Stimulated activated CD8-positive, alpha-beta memory T cell treated with anti-CD3 and anti-CD28 coated beads, Interleukin-15, amount 100 ng/mL, for 24 hours (primary cell): ENCODE measurements around the gene CARD11.

Experiments
- DNase-seq: peaks from one replicate; pipeline ENCODE4 v3.0.0-alpha.2; 2020; ENCODE audit warnings: low read depth

Gene CARD11

DNA sequence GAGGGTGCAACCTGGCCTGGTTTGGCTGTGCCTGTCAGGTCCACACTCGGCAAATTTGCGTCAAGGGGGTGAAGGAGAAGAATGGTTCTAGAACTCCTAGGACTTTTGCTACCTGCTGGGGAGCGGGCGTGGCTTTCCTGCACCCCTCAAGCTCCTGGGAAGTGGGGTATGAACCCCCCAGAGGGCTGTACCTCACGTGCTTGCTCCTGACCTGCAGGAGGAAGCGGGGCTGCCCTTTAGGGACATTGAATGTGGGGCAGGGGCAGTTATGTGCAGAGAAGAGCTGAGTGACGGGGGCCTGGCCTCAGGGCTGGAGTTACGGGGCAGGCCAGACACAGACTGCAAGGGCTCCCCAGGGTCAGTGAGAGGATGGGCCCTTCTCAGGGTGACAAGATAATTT is 138.2 kb downstream of the CARD11 start:
- no peak for DNase-seq

DNA sequence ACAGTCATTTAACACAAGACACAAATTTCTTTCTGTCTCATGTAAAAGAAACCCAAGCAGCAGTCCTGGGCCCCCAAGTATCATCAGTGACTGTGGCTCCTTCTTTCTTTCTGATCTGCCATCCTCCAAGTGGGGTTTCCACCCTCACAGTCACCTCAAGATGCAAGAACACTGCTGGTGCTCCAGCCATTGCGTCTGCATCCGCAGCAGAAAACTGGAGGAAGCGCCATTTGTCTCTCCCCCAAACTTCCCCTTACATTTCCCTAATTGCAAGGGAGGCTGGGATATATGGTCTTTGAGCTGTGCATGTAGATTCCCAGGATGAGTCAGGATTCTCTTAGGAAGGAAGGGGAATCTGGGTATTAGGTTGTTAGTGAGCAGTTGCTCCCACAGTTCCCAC is 138.6 kb downstream of the CARD11 start:
- DNase-seq, result no peak

DNA sequence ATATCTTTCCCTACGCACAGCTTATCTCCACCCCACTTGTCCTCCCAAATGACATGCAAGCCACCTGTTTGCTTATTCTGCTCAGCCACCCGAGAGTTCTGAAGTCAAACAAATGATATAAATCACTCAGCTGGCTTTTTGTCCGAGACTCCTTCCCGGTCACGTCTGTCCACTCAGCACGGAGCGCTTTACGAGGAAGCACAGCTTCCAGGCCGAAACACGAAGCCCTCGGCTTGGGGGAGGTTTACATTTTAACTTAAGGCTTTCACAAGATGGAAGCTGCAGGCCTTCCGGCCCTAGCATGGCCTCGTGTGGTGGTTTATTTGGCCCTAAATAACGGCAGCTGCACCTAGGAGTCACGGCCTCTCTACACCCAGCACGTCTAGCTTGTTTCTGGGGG is 139.5 kb downstream of the CARD11 start:
- DNase-seq, result no peak

DNA sequence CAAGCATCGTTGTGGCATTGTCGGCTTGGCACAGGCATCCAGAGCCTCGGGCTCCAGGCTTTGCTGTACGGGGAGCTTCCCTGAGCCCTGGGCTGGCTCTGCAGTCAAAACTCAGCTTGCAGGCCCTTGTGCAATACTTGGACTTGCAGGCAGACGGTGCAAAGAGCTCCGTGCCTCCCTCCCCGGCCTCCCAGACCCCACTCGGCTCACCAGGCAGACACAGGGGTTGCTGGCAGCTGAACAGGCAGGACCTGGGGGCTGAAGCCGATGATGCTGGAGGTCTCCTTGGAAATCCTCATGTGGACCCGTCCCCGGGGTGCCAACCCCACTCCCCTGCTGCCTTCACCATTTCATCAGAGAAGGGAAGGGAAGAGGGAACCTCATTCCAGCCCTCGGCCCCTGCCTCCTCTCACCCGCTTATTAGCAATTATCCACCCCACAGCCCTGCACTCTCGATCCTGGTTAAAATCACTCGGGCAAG is 139.9 kb downstream of the CARD11 start:
- DNase-seq, result no peak

DNA sequence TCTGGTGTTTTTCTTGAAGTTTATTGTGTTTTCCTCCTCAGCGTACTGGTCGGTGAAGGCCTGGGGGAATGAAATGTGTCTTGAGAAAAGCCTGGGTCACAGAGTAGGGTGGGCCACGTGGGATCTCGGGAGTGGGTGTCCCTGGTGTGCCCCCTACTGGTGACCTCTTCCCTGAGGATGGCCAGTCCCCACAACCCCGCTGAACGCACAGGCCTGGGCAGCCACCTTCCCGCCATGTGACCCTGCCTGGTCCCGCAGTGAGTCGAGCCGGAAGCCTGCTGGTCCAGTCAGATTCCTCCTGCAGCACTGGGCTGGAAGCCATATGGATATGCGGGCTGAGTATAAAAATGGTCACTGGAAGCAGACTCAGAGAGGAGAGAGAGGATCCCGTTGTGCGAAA is 146.6 kb downstream of the CARD11 start:
- DNase-seq, result no peak

DNA sequence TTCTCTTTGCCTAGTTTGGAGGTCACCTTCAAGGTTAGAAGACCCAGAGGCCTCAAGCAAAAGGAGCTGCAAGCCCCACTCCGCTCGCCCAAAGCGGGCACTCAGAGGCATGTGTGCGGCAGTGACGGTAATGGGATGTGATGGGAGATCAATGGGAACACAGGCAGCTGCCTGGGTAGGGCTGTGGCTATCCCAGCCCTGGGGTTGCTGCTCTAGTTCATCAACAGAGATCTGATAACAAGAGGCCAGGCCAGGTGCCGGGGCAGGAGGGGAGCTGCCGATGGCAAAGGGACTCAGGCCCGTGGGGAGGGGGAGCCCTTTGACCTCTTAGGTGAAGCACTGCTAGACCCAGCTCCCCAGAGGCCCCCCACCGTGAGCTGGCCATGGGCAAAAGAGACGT is 147.5 kb downstream of the CARD11 start:
- DNase-seq, result no peak

DNA sequence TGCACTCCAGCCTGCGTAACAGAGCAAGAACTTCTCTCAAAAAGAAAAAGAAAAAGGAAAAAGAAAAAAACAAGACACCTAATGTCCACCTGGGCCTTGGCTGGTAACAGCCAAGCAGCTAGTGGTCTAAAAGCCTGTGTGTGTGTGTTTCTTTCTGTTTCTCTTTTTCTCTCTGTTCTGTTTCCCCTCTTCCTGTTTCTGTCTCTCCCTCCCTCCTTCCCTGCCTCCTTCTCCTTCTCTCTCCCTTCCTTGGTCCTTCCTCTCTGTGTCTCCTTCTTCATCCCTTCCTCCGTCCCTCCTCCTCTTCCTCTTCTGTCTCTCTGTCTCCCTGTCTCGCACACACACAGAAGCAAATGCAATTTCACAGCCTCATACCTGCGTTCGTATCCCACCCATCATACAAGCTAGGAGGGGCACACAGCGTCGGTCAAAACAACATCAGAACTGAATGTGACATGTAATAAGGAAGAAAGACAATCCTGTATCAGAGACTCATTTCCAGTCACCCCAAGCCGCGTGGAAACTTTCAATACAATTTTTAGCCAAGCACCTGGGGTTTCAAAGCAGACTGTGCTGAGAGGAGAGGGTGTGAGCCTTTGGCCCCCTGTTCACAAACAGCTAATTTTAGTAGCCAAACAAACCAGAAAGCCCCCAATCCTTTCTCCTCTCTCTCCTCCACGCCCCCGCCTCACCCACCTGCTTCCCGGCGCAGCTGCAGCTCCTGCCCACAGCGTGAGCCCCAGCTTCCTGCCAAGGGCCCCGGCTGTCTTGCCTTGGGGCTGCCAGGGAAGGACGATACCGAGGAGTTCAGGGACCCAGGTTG is 149.3 kb downstream of the CARD11 start:
- DNase-seq, result peak; percentile 26

DNA sequence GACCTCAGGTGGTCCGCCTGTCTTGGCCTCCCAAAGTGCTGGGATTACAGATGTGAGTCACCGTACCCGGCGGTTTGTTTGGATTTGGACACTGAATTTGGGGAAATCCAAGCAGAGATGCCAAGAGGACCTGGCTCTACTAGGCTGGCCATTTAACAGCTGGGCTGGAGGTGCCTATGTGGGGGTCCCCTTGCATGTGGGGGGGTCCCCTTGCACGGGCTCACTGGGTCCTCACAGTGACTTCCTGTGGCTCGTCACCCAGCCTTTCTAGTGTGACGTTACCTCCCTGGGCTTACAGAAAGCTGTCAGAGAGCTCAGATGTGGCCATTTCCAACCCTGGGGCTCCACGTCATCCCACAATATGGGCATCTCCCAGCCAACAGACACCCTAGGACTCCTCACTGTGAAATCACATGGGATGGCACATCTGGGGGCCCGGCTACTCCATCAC is 150.2 kb downstream of the CARD11 start:
- DNase-seq, result no peak

DNA sequence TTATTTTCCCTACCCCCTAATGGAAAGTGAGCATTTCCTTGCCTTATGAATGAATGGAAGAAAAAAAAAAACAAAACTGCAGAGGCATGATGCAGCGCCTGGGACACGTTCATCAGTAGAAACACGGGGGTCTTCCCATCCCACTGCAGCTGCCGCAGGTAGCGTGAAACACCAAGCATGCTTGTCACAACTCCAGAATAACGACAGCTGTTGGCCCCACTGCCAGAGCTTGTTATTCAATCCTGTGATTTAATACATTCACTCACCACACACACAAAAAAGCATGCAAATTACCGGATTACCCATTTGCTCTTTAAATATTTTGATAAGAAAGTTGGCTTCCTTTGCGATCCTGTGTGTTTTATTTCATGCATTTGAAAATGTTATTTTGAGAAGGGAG is 151.1 kb downstream of the CARD11 start:
- DNase-seq, result no peak

DNA sequence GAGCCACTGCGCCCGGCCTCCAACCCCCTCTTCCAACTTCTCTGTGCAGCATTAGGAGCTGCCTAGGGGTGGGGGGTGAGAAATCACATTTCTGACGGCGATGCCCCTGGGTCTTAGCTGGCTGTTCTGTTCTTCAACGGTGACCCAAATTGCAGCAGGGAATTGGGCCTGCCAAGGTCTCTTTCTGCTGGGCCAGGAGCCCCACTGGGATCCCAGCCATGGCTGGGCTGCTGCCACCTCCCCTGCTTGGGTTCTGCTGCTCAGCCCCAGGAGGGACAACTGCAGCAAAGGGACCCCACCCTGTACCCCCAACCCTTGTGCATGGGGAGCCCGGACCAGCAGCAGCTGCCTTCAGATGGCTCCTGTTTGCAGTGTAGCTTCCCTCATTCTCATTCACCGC is 155.9 kb downstream of the CARD11 start:
- no peak for DNase-seq

DNA sequence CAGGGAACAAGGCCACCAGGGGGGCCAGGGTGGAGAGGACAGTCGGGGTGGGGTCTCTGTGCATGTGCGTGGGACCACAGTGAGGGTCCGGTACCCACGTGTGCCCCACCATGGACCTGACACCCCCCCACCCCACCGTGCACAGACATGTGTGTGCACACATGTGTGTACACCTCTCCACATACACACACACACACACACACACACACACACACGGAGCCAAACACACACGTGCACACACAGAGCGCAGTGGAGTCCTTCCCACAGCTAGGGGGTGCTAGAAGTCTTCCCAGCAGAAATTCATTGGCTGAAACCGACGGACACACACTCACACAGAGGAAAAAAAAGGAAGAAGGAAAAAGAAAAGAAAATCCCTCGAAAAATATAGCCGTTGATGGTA is 156.8 kb downstream of the CARD11 start:
- no peak for DNase-seq

DNA sequence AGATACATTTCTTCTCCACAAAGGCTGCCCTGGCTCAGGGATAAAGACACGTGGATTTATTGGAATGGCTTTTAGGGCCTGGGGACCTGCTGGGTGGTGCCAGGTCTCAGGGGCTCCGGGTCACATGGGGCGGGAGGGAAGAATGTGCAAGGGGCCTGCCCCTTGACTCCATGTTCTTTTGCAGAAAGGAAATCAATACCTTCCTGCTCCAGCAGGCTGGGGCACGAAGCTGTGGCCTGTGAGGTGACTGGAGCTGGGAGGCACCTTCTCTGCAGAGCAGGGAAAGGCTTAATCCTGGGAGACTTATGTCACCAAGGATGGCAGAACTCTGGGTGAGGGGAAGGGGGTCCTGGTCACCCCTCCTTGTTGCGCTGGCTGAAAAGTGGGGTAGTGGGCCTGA is 157.3 kb downstream of the CARD11 start:
- DNase-seq, result no peak

DNA sequence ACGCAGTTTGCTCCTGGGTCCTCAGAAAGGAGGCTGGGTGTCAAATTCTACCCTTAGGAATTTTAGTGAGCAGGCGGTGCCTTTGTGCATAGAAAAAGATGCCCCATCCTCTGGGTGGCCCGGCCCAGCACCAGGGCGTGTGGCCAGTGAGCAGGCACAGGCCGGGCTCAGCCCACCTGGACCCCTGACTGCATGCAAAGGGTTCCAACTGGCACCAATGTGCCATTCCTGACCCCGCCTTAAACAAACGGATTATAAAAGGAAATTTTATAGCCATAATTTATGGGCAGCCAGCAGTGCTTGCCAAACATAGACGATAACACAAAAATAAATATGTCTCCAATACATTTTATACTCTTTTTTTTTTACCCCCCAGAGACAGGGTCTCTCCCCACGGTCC is 159.5 kb downstream of the CARD11 start:
- no peak for DNase-seq

DNA sequence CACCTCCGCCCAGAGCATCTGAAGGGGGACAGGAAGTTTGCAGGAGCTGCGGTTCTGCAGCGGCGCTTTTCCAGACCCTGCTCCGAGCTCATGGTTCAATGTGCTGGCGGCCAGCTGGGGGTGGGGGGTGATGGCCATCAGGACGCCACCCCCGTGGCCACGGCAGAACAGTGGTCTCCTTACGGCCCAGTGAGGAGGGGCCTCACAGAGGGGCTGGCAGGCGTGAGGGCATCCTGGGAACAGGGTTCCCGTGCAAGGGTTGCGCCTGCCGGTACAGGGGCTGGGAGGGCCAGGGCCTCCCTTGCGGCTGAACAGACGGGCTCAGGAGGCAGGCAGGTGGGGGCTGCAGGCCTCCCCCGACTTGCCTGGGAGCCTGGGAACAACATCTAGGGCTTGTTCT is 160.6 kb downstream of the CARD11 start:
- no peak for DNase-seq

DNA sequence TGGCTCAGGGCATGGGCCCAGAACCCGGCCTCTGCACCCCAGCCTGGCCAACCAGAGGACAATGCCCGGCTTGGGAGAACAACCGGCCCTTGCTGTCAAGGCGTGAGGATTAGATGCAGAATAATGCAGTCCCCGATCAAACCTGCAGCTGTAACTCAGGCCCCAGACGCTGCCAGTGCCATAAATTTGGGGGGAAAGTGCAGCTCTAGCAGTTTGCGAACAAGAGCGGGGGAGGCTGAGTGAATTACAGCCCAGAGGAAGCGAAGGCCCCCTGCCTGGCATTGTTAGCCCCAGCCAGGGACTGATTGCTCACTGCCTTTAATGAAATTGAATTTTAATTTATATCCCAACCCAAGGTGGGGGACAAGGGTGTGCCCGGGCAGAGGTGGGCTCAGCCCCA is 161.6 kb downstream of the CARD11 start:
- no peak for DNase-seq

DNA sequence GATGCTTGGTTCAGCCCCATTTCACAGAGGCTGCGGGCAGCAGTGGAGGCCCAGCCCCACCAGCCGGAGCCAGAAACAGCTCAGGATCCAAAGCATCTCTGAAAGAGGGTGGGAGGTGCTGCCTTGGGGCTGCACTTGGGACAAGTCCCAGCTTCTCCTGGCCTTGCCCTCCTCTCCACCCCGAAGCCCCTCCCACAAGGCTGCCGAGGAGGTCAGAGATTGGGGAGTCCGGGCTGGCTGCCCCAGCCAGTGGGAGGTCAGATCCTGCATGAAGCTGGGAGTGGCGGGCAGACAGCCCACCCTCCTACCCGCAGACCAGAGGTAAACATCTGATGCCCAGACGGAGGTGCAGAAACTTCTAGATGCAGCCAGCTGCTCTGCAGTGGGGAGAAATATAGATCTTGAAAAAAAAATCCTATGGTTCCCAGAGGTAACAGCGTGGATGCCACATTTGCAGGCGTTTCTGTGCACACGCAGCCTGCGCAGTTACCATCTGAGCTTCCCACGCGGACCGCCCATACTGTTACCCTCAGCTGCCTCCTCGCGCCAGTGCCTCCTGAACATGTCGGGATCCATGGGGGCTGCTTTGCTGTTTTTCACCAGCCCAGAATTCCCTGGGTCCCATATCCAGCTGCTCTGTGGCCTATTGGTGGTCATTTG is 162.7 kb downstream of the CARD11 start:
- DNase-seq, result no peak

DNA sequence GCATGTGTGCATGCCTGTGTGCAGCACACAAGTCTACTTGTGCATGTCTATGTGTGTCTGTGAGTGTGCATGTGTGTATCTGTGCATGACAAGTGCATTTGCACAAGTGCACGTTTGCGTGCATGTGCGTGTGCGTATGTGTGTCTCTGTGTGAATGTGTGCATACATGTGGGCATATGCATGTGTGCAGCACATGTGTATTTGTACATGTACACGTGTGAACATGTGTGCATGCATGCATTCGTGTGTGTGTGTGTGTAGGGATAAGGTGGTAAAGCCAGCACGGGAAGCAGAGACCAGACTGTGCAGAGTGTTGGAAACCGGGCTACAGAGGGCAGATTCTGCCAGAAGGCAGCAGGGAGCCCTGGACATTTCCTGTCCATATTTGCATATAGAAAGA is 163.6 kb downstream of the CARD11 start:
- no peak for DNase-seq

DNA sequence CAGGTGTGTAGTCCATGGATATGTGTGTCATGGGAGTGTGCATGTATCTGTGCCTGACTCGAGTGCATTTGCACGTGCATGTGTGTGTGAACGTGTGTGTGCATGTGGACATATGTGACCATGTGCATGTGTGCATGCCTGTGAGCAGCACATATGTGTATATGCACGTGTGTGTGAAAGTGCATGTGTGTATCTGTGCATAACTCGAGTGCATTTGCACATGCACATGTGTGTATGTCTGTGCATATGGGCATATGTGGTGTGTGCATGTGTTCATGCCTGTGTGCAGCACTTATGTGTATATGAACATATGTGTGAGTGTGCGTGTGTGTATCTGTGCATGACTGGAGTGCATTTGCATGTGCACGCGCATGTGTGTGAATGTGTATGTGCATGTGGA is 164.3 kb downstream of the CARD11 start:
- no peak for DNase-seq

DNA sequence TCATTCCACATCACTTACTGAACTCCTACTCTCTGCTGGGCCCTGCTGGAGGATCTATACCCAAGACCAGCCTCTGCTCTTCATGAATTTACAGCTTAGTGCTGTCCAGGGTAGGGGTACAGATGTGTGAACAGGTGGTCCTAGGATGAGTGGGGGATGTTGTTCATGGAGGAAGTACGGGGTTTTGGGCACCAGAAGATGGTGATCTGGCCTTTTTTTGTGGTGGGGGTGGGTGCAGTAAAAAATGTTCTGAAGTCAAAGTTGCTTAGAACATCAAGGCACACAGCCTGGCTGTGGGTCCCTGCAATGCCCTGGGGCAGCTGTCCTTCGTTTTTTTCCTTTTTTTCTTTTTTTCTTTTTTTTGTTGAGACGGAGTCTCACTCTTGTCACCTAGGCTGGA is 165.4 kb downstream of the CARD11 start:
- no peak for DNase-seq

DNA sequence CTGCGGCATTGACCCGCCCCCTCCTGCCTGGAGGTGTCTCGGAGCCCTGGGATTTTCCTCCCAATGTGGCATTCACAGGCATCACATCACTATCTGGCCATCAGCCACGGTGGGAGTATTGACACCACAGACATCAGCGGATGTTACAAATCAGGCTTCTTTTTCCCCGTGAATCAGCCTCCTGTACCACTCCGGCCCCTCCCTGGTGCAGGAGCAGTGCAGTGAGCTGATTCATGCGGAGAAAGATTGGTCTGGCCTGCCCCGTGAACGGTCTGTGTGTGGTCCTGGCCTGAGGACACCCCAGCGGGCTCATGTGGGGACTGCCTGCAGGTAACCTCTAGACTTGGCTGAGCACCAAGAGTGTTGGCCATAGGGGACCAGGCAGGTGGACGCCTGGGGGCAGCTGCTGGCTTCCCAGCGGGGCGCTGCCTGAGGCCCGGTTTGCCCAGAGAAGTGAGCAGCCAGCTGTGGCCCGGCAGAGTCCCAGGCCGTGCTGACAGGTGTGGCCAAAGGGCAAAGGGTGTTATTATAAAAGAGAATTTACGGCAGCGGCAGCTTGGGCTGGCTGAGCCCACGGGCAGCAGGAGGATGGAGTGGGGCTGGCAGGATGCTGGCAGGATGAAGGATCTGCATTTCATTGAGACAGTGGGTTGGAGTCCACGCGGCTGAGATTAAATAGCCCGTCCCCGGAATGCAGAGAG is 167.5 kb downstream of the CARD11 start:
- DNase-seq, result no peak

DNA sequence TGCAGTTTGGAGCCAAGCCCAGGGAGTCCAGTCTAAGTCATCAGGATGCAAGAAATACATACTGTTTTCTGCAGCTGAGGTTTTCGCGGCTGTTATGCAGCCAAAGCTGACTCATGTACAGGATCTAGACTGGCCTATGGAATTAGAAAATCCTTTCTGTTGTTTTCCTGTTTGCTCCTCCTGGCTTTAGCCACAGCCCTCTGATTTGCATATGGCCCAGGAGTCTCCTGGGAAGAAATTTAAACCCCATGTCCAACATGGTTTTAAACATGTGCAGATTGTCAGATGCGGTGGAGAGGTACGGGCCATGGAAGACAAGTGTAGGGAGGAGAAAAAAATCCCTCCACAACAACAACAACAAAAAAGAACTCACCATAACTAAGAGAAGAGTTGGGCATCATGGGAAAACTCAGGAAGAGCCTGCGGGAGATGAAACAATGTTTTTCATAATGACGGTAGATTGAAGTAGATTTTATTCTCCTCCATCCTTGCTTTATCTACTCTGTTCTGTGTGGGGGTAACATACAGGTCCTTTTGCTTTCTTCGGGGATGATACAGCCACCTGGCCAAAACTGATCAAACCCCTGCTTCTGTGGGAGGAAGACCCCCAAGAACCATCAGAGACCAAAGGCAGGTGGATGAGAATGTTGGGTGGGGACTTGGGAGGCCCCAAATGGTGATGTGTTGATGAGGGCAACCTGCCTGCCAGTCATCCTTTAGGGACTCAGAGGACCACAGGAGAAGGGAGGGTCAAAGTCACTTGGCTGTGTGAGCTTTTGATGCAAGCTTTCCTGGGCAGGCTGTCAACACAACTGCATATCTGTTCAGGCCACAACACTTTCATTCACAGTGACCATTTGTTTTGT is 169.7 kb downstream of the CARD11 start:
- DNase-seq, result no peak

DNA sequence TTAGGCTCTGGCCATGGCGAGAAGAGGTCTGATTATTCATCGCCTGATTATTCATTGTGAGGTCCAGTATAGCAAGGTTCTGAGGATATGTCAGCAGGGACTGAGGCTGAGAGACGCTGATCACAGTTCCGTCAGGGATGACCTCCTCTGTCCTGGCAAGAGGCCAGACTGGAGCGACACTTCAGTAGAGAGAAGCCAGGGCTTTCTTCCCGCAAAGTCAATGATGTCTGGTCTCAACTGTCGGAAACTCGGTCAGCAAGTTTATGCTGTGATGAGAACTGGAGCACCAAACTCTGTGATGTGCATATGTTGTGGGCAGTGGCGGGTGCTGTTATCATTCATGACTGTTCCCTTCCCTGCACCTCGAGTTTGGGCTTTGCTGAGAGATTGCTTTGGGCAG is 170.5 kb downstream of the CARD11 start:
- DNase-seq, result no peak
